ENCODE measurements around the gene PDF.
A peak's percentile ranks its signal among the peaks of the same experiment; 100 is the strongest.
"Not testable (repeated sequence)": the region's sequence is repeated elsewhere in the genome, so short reads cannot be mapped to it uniquely, and the experiment has no call there.

PDF gene

DNA sequence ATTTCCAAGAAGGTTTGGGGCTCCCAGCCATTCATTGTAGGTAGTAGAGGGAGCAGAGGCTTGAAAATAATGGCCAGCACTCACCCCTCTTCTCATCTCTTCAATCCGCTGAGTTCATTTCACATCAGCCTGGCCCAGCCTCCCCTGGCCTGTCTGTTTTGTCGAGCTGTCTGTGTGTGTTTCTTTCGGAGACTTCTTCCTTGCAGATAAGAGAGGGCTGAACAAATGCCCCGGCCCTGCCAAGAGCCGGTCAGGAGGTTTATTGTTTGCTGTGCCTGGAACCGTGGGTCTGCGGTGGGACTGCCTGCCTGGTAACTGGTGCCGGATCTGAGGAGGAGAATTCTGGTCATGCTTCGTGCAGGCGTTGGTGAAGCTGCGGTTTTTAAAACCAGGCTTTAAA lies 15.9 kb downstream of the PDF start:
- no peak for DNase-seq

DNA sequence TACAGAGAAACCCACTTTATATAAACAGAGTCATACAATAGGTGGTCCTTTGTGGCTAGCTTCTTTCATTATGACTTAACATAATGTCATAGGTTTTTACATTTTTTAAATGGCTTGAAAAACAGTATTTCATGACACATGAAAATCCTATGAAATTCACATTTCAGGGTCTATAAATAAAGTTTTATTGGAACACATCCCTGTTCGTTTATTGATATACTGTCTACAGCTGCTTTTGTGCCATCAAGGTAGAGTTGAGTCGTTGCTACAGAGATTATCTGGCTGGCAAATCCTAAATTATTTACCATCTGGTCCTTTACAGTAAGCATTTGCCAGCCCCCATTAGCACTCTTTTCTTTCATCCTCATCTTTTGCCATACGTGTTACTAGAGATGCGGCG lies 16.9 kb downstream of the PDF start:
- no peak for DNase-seq

GRCh38 chr16:69311533-69312387 lies 18.6 kb downstream of the PDF start:
- DNase-seq = no peak

- peak; percentile 59 for DNase-seq
Measured at GRCh38 chr16:69310653-69311532, 19.5 kb downstream of the PDF start, which contains the start of gene VPS4A. Gene VPS4A (plus strand): TSS chr16:69311350. CDS start chr16:69311512, 162 bp downstream.

GRCh38 chr16:69309316-69309715 lies 21.1 kb downstream of the PDF start:
- no peak for DNase-seq

DNA sequence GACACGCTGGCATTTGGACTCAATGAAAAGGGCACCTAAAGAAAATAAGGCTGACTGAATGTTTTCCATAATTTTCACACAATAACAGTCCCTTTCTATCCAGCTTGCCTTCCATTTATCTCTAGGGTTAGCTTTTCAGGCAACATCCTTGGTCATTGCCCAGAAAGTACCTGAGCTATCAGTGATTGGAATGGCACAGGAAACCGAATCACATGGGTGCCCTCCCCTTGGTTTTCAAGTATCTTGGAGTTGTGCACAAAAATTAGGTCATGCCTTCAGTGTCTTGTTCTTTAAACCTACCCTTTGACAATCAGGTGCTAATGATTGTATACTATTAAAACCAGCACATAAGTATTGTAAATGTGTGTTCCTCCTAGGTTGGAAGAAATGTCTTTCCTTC lies 22.5 kb downstream of the PDF start:
- no peak for DNase-seq

- DNase-seq = no peak
Measured at GRCh38 chr16:69307091-69307490, 23.3 kb downstream of the PDF start.

- no peak for DNase-seq
Measured at GRCh38 chr16:69306031-69306430, 24.4 kb downstream of the PDF start.

GRCh38 chr16:69302301-69302700 lies 28.1 kb downstream of the PDF start:
- no peak for DNase-seq

DNA sequence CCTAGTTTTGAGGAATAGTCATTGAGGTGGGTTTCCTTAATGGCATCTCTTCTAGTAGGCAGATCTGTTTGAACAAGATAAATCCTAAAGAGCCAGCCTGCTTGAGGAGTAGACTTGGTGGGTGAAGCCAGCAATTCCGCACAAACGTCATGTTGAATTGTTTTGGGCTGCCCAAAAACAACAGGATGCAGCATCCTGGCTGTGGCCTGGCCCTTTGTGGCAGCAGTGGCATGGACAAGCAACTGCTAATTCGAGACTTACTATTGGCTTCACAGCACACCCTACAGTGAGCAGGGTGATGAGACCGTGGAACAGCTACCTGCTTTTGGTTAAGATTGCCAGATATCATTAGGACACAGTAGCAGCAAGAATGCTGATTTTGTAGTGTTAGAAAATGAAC lies 28.5 kb downstream of the PDF start:
- DNase-seq = no peak

DNA sequence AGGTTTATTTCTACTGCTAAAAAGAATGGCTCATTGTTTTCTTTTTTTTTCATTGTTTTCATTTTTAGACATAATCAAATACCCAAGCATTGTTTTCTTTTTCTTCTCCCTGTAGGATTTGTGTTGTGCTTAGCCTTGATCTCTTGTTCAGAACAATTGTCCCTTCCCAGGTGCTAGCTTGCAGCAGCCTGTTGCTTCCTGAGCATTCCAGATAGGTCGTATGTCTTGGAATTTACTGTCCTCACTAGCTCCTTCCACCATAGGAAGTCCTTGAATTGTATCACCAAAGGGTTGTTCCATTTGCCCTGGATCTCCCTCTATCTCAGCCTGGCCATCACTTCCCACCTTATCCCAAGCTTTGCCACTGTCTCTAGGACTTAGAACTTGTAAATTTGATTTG lies 29.2 kb downstream of the PDF start:
- no peak for DNase-seq

- DNase-seq = no peak
Measured at GRCh38 chr16:69298261-69298660, 32.1 kb downstream of the PDF start.

GRCh38 chr16:69296771-69297170 lies 33.6 kb downstream of the PDF start:
- not testable (repeated sequence) for DNase-seq

GRCh38 chr16:69294051-69294450 lies 36.3 kb downstream of the PDF start:
- no peak for DNase-seq

GRCh38 chr16:69293401-69293800 lies 37.0 kb downstream of the PDF start:
- DNase-seq = no peak

DNA sequence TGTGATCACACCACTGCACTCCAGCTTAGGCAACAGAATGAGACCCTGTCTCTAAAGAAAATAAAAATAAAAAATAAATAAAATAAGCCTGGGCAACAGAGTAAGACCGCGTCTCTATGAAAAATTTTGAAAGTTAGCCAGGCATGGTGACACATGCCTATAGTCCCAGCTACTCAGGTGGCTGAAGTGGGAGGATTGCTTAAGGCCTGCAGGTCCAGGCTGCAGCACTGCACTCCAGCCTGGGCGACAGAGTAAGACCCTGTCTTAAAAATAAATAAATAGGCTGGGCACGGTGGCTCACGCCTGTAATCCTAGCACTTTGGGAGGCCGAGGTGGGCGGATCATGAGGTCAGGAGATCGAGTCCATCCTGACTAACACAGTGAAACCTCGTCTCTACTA lies 38.7 kb downstream of the PDF start:
- not testable (repeated sequence) for DNase-seq

DNA sequence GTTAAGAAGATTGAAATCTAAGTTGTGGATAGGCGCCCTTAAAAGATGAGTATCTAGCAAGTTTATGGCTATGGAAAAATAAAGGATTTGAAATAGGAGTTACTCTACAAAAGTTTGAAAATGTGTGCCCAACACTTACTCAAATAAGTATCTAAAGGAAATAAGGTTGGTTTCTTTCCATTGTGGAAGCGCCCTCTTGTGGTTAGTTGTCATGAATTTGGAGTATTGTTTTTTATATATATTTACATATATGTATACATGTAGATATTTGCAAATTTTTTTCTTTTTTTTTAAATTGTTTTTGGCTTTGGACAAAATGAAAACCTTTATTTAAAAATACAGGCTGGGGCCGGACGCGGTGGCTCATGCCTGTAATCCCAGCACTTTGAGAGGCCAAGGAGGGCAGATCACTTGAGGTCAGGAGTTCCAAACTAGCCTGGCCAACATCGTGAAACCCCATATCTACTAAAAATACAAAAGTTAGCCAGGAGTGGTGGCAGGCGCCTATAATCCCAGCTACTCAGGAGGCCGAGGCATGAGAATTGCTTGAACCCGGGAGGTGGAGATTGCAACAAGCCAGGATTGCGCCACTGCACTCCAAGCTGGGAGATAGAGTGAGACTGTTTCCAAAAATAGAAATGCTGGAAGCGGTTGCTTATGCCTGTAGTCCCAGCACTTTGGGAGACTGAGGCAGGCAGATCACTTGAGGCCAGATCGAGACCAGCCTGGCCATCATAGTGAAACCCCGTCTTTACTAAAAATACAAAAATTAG lies 43.3 kb downstream of the PDF start:
- no peak for DNase-seq

GRCh38 chr16:69285240-69285639 lies 45.1 kb downstream of the PDF start:
- no peak for DNase-seq

DNA sequence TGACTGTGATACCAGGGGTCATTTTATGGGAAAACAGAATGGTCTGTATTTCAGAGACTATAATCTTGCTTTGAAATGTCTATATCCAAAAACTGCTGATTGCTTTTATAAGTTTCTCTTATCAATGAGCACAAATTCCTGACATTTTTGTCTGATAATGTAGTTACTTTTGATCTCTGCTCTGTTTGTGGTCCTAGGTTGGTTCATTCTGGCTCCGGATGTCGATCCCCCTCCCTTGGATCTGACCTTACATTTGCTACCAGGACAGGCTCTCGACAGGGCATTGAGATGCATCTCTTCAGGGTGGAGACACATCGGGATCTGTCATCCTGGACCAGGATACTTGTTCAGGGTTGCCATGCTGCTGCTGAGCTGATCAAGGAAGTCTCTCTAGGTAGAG lies 46.5 kb downstream of the PDF start:
- DNase-seq = no peak

GRCh38 chr16:69277413-69277812 lies 53.0 kb downstream of the PDF start:
- no peak for DNase-seq

Measured in SIG-M5 (cell line).